Activated CD8-positive, alpha-beta T cell treated with anti-CD3 and anti-CD28 coated beads for 36 hours (primary cell): ENCODE measurements around the gene TMEM62. TPM values are rescaled to one million over a fixed set of nuclear protein-coding genes. Genes with fewer than 3 reads are reported as not detected.

Source experiments
- ATAC-seq: fragments of 200-7000 bp; cut with Tn5 transposase; one replicate; pipeline ENCODE4 v1.10.0; 2021; ENCODE audit warnings: mild to moderate bottlenecking, moderate library complexity
- CTCF ChIA-PET: fragments of 350-600 bp; sonication (Branson Sonifier 250); formaldehyde crosslinking; loops from one replicate; lab custom pipeline; 2021; ENCODE audit warnings: antibody characterized with exemption; lab: Charles Lee
- POLR2A ChIA-PET: fragments of 350-600 bp; sonication (Branson Sonifier 250); formaldehyde crosslinking; loops from one replicate; lab custom pipeline; 2021; ENCODE audit warnings: antibody characterized with exemption; lab: Charles Lee
- DNase-seq: peaks from one replicate; pipeline ENCODE4 v3.0.0-alpha.2; 2020
- H3K27ac Mint-ChIP-seq: one replicate; pipeline ENCODE4 v1.8.0; 2021; ENCODE audit warnings: mild to moderate bottlenecking, mixed read lengths
- H3K27me3 Mint-ChIP-seq: one replicate; pipeline ENCODE4 v1.8.0; 2021; ENCODE audit warnings: mixed read lengths
- H3K36me3 Mint-ChIP-seq: one replicate; pipeline ENCODE4 v1.8.0; 2021; ENCODE audit warnings: low read depth, mixed read lengths
- H3K4me1 Mint-ChIP-seq: one replicate; pipeline ENCODE4 v1.8.0; 2021; ENCODE audit warnings: low read depth, mixed read lengths
- H3K4me3 Mint-ChIP-seq: one replicate; pipeline ENCODE4 v1.8.0; 2021; ENCODE audit warnings: mild to moderate bottlenecking, moderate library complexity, mixed read lengths
- H3K9me3 Mint-ChIP-seq: one replicate; pipeline ENCODE4 v1.8.0; 2021; ENCODE audit warnings: mixed read lengths
- intact Hi-C: fragments of 100-400 bp; cut with micrococcal nuclease; formaldehyde crosslinking; loops from one replicate; pipeline ENCODE4 v1.10.0; 2022
- total RNA-seq, 2 experiments: library from RNA; stranded (reverse); gene quantifications; one replicate each; pipeline ENCODE4 v1.2.3, GENCODE V29; 2021
- TF ChIP-seq, protein P1 (sequence below): fragments of 200-600 bp; IDR thresholded peaks from one replicate; pipeline ENCODE4 v1.8.0; 2022; ENCODE audit warnings: antibody characterized with exemption, mild to moderate bottlenecking

The TMEM62 gene
- total RNA-seq, 2 experiments from 2014 or later = 10.5 to 11.6 TPM

DNA sequence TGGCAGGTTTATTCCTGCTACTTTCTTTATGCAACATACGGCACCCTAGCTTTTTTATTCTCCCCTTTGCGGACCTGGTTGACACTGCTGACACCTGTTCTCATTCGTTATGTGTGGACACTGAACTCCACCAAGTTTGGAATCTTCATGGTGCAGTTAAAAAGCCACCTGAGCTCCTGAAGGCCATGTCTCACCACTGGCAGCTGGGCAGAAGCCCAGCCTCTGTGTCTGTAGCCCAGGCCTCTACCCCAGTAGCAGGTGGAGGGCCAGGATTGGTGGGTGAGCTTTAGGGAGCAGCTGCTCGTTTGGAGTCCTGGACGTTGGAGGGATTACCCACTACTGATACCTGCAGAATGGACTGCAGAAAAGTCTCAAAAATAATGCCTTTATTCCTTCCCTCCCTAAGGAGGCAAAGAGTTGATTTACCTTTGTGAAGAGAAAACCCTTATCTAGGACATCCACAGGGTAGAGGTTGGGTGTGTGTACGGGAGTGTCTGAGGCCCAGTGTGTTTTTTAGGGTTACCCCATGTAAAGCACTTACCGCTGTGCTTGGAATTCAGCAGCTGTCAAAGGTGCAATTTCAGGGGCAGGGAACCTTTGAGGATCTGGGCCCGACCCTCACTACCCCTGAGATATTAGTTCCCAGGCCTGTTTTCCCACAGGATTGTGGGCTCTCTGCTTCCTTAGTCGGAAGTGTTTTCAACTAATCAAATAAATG is 51.2 kb downstream of the TMEM62 start:
- ATAC-seq (no peak), DNase-seq (no peak)
- TF ChIP-seq, protein P1, sequence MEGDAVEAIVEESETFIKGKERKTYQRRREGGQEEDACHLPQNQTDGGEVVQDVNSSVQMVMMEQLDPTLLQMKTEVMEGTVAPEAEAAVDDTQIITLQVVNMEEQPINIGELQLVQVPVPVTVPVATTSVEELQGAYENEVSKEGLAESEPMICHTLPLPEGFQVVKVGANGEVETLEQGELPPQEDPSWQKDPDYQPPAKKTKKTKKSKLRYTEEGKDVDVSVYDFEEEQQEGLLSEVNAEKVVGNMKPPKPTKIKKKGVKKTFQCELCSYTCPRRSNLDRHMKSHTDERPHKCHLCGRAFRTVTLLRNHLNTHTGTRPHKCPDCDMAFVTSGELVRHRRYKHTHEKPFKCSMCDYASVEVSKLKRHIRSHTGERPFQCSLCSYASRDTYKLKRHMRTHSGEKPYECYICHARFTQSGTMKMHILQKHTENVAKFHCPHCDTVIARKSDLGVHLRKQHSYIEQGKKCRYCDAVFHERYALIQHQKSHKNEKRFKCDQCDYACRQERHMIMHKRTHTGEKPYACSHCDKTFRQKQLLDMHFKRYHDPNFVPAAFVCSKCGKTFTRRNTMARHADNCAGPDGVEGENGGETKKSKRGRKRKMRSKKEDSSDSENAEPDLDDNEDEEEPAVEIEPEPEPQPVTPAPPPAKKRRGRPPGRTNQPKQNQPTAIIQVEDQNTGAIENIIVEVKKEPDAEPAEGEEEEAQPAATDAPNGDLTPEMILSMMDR = no peak
- ChIA-PET CTCF (interaction anchor here (0.8 to 2.6 kb wide), 6 partner anchors 9 to 81 kb away, joined by 3 to 9 read pairs (median 4); no protein-coding TSS in a partner anchor), POLR2A (interaction anchor here (0.7 to 1.0 kb wide), 2 partner anchors 12 to 109 kb away, joined by 3 to 5 read pairs; no protein-coding TSS in a partner anchor)
- no peaks in the 10 kb centered on the region for H3K27me3 Mint-ChIP-seq
- intact Hi-C loops = no loop called here
- H3K27ac Mint-ChIP-seq = peak overlapping the region; percentile 93
- H3K9me3 Mint-ChIP-seq = no peaks in the 10 kb centered on the region
- peak overlapping the region; percentile 88 for H3K4me3 Mint-ChIP-seq
- peaks cover 27% of the 10 kb centered on the region for H3K4me1 Mint-ChIP-seq
- H3K36me3 Mint-ChIP-seq = peaks cover 12% of the 10 kb centered on the region

DNA sequence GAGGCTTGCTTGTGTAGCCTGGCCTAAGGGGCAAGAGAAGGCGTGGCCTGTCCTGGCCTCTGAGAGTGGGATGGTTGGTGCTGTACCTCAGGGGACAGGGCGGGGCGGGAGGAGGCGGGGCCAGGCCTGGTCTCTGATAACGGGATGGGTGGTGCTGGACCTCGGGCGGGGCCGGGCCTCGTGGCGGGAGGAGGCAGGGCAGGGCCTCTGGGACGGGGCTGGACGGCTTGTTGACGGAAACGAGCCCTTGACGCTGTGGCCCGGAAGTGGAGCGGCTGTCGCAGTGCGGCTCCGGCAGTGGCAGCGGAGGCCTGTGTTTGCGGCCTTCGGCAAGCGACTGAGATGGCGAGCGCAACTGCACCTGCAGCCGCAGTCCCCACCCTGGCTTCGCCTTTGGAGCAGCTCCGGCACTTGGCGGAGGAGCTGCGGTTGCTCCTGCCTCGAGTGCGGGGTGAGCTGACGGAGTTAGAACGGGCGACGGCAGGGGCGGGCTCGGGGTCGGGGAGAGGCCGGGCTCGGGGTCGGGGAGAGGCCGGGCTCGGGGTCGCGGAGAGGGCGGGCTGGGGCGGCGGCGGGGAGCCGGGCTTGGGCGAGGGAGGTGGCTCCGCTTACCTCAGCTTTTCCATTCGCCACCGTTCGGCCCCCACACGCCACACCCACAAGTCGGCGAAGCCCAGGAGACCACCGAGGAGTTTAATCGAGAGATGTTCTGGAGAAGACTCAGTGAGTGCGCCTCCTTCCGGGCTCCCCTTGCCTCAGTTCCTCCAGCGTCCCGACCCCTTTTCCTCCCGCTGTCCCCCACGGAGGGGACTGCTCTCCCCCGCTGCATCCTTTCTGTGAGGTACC is 52.0 kb downstream of the TMEM62 start, which contains the start of gene CCNDBP1:
Gene CCNDBP1, plus strand, starts transcription at position 247 of the 846 bp plus-strand sequence. Its CDS starts 96 bp downstream, at position 343.
- intact Hi-C loops = no loop called here
- ATAC-seq (peak; percentile 95), DNase-seq (peak; percentile 96)
- H3K9me3 Mint-ChIP-seq = no peaks in the 10 kb centered on the region
- peaks cover 28% of the 10 kb centered on the region for H3K4me1 Mint-ChIP-seq
- no peaks in the 10 kb centered on the region for H3K27me3 Mint-ChIP-seq
- peak within 1 kb of the TSS; percentile 88 for H3K4me3 Mint-ChIP-seq
- ChIA-PET CTCF (interaction anchor here (0.7 to 1.8 kb wide), 7 partner anchors 9 to 100 kb away, joined by 3 to 10 read pairs (median 4); no protein-coding TSS in a partner anchor), POLR2A (interaction anchor here (0.7 to 1.3 kb wide), 3 partner anchors 11 to 63 kb away, joined by 3 to 4 read pairs (median 3); no protein-coding TSS in a partner anchor)
- peaks cover 13% of the 10 kb centered on the region for H3K36me3 Mint-ChIP-seq
- H3K27ac Mint-ChIP-seq = peak within 1 kb of the TSS; percentile 93
- TF ChIP-seq, protein P1 = peak; percentile 64

DNA sequence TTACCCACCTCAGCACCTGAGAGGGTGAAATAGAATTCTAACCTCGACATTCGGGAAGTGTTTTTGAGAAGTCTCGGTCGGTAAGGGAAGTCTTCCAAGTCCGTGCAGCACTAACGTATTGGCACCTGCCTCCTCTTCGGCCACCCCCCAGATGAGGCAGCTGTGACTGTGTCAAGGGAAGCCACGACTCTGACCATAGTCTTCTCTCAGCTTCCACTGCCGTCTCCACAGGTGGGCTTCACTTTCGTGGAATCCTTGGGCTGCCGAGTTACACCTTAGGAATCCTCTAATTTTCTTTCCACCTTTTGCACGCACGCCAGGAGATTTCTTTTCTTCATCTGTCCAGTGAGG is 52.6 kb downstream of the TMEM62 start:
- peaks cover 13% of the 10 kb centered on the region for H3K36me3 Mint-ChIP-seq
- TF ChIP-seq, protein P1 = peak; percentile 7
- ChIA-PET CTCF (interaction anchor here (0.7 to 1.8 kb wide), 9 partner anchors 9 to 190 kb away, joined by 3 to 10 read pairs (median 4); no protein-coding TSS in a partner anchor), POLR2A (interaction anchor here (1.0 to 1.3 kb wide), 2 partner anchors 11 to 63 kb away, joined by 3 to 4 read pairs; no protein-coding TSS in a partner anchor)
- peaks cover 28% of the 10 kb centered on the region for H3K4me1 Mint-ChIP-seq
- H3K4me3 Mint-ChIP-seq = peak overlapping the region; percentile 88
- H3K9me3 Mint-ChIP-seq = no peaks in the 10 kb centered on the region
- intact Hi-C loops = no loop called here
- peak overlapping the region; percentile 93 for H3K27ac Mint-ChIP-seq
- DNase-seq (no peak), ATAC-seq (peak; percentile 13)
- H3K27me3 Mint-ChIP-seq = no peaks in the 10 kb centered on the region

DNA sequence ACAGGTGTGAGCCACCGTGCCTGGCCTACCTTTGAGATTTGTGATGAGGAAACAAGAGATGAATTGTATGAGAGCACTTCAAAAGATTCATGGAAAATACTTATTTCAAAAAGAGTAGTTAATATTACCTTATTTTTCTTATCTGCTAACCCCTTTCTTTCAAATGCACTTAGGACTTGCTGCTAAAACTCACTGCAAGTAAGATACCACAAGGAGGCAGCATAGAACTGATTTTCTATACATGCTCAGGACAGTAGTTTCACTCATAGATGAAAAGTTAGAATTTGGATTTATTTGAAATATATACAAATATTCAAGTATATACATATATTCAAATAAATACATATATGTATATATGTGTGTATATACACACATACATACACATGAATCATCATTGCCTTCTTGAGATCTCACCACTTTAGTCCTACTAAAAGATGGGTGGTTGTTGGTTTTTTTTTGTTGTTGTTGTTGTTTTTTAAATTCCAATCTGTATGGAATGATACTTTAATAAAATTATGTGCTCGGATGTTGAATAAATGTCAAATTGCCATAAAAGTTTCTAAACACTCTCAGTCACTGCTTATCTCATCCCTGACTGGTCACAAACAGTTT is 54.3 kb downstream of the TMEM62 start:
- H3K4me1 Mint-ChIP-seq = peaks cover 28% of the 10 kb centered on the region
- DNase-seq = no peak

More for the DNA sequence above, 54.3 kb downstream of the TMEM62 start:
- no peak for ATAC-seq
- CTCF ChIA-PET = no interaction called here
- intact Hi-C loops = no loop called here
- H3K9me3 Mint-ChIP-seq = no peaks in the 10 kb centered on the region
- no peak overlapping the region for H3K27ac Mint-ChIP-seq
- POLR2A ChIA-PET = no interaction called here
- peak overlapping the region; percentile 24 for H3K4me3 Mint-ChIP-seq
- H3K27me3 Mint-ChIP-seq = no peaks in the 10 kb centered on the region
- peaks cover 20% of the 10 kb centered on the region for H3K36me3 Mint-ChIP-seq
- TF ChIP-seq, protein P1 = peak; percentile 64
